SK-N-MC (cell line): ENCODE data around the gene EID3.

Experiments used
- EZH2 ChIP-seq: fragments of 200-600 bp; sonication (generic); IDR thresholded peaks from one replicate; pipeline ENCODE4 v1.6.1; 2017; ENCODE audit warnings: antibody characterized with exemption
- FOXP2 ChIP-seq: optimal IDR thresholded peaks from 2 replicates; pipeline ENCODE3; 2011; ENCODE audit warnings: mild to moderate bottlenecking, moderate library complexity; ENCODE audit not compliant: insufficient read depth; ENCODE audit errors: extremely low read length, control extremely low read depth
- POLR2AphosphoS5 ChIP-seq: IDR thresholded peaks from 2 replicates; pipeline ENCODE4 v1.6.1; 2012; ENCODE audit warnings: mild to moderate bottlenecking, low read depth, low read length, borderline replicate concordance

- TF ChIP-seq POLR2AphosphoS5 (no peak), EZH2 (no peak), FOXP2 (no peak)
Measured at GRCh38 chr12:104352106-104352713, 48.7 kb downstream of the EID3 start.
